ENCODE measurements around the gene UNC79.

UNC79 gene

DNA sequence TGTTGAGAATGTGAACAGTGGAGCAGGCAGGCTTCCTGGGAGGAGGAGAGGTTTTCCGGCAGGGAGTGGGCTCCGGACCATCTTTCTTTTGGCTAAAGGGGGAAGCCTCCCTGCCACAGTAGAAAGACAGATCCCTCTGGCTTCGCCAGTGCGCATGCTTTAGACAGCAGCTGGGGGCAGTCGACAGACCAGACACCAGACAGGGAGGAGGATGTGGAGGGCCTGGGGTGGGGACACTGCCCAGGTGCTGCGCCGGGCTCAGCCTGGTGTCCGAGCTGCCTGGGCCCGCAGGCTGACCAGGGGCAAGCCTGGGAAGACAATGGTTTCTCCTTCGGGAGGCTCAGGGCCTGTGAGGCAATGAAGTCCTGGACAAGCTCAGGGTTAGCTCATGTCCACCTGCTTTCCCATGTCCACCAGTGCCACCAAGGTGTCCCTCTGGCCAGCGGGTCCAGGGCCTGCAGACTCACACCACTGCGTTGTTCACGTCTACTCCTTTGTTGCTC lies 290.3 kb downstream of the UNC79 start:
- DNase-seq (ENCODE audit: extremely low read depth in 1 of 2, low read depth in 1 of 2): no peak

DNA sequence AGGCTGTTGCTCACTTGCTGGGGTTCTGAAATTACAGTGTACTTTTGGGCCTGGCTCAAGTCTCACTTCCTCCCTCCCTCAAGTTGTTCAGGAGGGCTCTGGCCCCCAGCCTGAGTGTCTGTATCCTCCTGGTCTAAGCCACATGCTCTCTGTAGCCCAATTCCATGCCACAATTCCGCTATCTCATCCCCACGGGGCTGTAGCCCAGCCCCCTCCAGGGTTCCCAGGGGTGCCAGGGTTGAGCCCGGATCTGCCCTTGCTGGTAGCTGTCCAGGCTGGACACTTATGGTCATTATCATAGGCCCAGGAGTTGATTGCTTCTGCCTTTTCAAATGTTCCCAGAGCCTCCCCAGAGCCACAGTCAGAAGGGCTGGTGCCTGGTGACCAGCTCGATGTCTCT lies 292.3 kb downstream of the UNC79 start:
- DNase-seq (ENCODE audit: extremely low read depth in 1 of 2, low read depth in 1 of 2): no peak

DNA sequence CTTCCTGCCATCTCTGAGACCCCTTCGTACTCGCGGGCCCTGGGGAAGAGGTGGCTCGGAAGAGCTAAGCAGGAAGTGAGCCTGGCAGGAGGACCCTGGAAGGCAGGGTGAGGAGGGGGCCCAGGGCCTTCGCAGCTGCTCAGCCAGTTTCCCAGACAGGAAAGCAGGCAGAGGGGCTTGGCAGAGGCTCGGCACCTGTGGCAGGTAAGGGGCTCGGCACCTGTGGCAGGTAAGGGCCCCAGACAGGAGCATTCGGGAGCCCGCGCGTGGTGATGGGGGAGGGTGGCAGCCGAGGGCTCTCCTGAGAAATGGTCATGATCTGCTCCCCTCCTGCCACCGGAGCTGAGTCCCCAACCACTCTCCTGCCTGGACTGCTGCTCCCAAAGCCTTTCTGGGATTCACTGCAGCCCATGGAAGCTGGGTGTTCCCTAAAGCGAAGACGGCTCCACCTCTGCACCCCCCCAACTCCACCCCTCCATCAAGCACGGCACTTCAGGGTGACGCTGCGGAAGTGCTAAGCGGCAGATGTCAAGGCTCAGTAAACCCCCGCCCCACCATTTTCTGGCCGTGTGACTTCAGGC lies 294.4 kb downstream of the UNC79 start:
- DNase-seq (ENCODE audit: extremely low read depth in 1 of 2, low read depth in 1 of 2): no peak

DNA sequence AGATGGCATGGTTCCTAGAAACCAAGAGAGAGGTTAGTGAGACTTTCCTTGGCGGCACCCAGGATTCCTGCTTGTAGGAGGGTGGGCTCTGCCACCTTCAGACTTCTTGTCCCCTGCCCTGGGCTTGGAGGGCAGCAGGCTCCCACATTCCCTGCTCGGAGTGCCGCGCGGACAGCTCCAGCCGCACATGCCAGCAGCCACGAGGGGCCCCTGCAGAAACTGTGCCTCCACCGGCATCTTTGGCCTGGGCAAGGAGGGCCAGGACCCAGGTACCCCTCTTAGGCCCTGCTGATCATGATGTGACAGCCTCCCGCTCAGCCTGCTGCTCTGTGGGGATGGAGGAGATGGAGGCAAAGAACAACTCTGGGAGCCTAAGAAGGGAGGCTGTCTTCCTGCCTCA lies 295.3 kb downstream of the UNC79 start:
- DNase-seq (ENCODE audit: extremely low read depth in 1 of 2, low read depth in 1 of 2): no peak

DNA sequence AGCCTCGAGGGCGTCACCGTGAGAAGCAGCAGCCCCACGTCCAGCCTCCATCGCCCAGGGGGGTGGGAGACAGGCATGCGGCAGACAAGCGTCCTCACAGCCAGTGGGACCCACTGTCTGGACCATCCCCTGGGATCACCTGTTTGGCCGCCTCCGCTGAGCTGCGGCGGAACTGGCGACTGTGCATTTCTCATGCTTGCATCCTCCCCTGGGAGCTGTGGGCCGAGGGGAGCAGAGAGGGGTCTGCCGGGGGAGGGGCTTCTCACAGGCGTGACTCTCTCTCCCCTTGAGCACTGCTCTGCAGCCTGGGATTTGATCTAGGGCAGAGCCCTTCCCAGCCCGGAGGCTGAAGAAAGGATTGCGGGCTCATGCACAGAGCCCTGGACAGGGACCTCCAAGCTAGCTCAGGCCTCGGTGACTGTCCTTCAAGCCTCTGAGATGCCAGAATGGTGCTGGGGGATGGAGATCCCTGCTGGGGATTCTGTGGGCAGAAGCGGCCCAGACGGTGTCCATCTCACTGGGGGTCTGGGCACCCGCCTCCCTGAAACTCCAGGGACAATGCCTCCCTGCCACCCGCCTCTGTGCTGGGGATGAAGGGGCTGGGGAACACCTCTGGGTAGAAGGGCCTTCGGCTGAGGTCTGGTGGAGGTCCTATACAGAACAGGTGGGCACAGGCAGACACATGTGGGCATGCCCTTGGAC lies 296.5 kb downstream of the UNC79 start:
- no peak for DNase-seq (ENCODE audit: extremely low read depth in 1 of 2, low read depth in 1 of 2)

DNA sequence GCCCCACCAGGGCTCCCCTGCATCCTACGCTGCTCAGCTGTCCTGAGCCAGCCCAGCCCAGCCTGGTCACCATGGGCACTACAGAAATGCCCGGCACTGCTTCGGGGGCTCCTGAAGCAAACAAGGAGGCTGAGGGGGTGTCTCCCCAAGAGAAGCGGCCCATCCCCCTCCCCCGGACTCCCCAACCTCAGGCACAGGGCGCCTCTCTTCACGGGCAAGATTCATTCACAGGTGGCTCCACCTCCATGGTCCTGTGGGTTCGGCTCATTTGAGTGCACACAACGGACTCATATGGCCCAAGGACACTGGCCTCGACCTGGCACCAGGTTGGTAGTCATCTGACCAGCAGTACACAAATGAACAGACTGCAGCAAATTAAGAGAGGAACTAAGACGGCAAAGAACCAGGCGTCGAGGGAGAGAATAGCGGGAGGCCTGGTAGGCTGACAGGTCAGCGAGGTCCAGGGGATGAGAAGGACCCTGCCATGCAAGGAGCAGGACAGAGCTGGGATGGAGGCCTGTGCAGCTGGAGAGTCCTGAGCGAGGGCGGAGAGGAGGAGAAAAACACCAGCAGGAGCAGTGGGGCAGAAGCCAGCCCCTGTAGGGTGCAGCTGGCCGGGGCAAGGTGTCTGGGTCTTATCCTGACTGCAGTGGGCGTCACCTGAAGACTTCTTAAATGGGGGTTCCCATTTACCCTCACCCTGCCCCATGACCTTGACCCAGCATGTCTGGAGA lies 297.3 kb downstream of the UNC79 start:
- no peak for DNase-seq (ENCODE audit: extremely low read depth in 1 of 2, low read depth in 1 of 2)

DNA sequence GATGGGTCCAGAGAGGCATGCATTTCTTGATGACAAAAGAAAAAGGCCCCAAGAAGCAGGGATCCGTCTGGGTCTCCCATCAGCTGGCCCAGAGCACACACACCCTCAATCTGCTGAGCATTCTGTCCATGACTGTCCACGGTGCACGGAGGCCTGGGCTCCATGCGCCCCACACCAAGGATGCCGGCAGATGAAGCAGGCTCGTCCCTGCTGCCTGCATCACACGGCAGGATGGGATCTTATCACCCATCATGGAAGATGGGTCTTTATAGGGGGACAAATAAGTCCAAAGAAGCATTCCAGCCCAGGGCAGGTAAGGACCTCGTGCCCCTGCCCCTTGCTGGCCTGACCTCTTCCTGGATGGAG lies 297.9 kb downstream of the UNC79 start:
- no peak for DNase-seq (ENCODE audit: extremely low read depth in 1 of 2, low read depth in 1 of 2)

DNA sequence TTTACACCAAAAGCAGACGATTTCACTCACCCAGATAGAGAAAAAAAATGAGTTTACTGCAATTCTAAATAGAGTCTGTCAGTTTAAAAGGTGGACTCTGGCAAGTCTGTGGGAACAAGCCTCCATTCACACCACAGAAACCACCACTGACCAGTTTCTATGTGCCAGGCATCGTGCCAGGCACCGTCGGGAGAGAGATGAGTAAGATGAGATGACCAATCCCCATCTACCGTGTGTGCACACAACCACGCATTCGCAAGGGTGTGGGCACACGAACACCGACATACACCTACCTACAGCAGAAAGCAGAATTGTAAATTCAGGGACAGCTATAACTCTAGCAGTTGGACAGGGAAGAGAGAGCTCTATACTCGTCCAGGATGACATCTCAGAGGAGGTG lies 299.3 kb downstream of the UNC79 start:
- DNase-seq (ENCODE audit: extremely low read depth in 1 of 2, low read depth in 1 of 2): no peak

DNA sequence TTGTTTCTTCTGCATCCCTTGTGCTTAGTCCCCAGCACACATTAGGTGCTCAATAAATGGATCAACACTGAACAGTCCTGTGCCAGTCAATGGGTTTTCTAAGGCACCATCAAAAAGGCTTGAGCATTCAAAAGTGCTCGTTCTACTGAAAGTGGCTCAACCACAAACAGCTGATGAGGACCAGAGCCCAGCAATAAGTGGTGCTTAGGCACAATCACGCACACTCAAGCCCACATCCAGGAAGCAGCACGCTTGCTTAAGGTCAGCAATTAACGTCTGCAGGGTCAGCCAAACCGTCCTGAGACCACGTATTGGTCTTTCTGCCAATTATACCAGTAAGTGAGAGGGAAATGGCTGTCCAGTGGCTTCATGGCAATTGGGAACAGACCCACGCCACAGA lies 301.0 kb downstream of the UNC79 start:
- DNase-seq (ENCODE audit: extremely low read depth in 1 of 2, low read depth in 1 of 2): no peak

DNA sequence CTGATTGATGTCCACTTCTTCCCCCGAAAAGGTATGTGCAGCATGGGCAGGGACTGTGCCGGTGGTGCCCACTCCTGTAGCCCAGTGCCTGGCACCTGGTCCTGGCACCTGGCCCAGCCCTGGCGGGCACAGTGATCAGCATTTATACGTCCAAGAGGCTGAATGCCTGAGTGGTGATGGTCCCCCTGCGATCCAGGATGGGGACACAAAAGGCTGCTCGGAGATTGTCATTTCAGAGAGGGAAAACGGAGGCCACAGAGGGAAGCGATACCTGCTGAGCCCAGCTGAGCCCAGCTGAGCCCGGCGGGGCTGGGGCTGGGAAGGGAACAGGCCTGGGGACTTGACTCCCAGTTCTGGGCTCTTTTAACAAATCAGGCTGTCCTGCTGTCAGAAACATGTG lies 301.8 kb downstream of the UNC79 start:
- DNase-seq (ENCODE audit: extremely low read depth in 1 of 2, low read depth in 1 of 2): no peak

DNA sequence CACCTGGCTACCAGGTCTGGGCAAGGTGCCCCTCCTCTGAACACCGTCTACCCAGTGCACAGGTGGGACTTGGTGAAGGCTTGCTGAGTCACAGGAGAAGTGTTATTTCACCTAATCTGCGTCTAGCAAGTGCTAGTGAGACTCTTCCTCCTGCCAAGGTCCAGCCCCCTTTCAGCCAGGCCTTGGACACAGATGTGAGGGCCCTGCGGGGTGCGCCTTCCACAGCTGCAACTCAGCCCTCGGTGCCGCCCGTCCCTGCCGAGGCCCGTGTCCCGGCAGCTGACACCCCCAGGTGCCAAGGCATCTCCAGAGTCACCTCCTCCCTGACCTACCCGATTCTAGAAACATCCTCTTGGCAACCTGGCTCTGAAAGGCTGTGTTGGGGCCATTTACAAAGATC lies 302.5 kb downstream of the UNC79 start:
- no peak for DNase-seq (ENCODE audit: extremely low read depth in 1 of 2, low read depth in 1 of 2)

DNA sequence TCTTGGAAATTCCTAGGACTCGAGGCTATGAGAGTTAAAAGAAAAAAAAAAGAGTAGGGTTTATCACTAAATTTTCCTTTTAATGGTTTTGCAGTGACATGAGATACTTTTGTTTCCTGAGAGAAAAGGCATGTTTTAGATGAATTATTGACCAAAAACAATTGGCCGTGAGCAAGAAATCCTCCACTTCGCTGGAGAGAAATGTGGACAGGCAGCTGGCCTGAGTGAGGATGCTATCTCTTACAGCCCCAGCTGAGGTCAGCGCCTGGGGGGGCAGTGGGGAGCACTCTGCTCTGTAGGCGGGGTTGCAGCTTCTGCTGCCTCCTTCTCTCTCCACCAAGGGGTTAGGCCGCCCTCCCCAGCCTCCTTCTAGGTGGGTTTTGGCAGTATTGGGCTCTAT lies 302.9 kb downstream of the UNC79 start:
- DNase-seq (ENCODE audit: extremely low read depth in 1 of 2, low read depth in 1 of 2): no peak

DNA sequence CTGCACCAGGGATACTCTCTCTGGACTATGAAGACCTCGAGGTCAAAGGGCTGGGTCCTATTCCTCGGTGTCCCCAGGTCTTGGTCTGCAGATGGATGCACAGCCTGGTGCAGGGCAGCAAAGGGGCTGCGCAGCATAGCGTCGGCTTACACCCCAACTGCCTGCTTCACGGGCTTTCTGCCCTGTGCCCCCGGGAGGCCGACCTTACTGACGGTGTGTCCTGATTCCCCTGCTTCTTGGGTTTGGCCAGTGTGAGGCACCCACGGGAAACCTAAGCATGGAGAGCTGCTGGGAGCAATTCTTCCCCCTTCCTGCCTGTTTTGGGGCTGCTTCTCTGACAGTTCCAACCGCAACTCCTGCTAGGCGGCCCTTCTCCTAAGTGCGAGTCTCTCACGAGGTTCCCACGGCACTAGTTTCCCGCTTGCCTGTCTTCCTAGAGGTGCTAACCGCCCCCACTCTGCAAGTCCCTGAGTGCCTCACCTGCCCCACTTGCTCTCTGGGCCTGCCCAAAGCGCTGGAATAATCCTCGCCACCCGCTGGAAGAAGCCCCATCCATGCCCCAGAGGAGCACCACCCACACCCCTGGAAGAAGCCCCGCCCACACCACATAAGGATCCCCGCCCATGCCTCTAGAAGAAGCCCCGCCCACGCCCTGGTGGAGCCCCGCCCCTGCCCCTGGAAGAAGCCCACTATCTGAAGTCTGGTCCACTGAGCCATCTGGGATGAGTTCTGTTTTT lies 303.5 kb downstream of the UNC79 start:
- DNase-seq (ENCODE audit: extremely low read depth in 1 of 2, low read depth in 1 of 2): no peak

DNA sequence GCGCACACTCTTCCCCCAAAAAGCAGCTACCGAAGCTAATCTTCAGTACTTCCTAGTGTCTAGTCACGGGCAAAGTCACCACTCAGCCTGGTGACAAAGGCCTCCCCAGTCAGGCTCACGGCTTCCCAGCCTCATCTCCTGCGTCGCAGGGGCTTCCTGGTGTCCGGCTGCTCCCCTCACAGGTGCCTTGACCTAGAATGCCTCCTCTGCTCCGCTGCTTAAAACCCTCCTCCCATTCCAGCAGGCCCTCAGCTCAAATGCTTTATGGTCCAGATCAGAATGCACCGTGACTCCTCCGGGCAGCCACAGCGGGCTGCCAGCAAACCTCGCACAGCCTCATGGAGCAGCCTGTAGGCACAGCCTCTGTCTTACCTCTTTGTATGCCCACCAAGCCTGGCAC lies 304.5 kb downstream of the UNC79 start:
- no peak for DNase-seq (ENCODE audit: extremely low read depth in 1 of 2, low read depth in 1 of 2)

DNA sequence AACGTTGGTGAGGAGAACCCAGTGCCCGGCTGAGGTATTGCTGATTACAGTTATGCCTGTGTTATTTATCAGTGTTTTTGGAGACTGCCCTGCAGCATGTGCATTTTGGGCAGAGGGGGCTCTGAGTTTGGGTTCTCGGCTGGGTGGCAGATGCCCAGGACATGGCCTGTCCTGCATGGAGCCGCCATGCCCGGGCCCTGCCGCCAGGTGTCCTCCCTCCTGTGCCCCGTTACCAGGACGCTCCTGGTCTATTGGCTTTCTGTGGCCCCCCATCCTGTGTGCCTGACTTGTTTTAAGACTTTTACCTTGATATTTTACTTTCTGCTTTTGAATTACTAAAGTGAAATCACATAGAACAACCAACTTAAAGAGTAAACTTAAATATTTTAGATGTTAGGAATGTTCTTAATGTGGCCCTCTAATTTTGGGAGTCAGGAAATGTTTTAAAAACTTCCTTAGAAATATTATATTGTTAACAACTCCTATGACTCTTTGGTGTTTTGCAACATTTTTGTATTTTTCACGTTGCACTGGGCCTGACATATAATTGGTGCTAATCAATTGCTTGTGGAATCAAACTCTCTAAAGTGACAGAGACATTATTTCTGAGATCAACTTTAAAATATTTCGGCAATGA lies 305.8 kb downstream of the UNC79 start:
- no peak for DNase-seq (ENCODE audit: extremely low read depth in 1 of 2, low read depth in 1 of 2)

DNA sequence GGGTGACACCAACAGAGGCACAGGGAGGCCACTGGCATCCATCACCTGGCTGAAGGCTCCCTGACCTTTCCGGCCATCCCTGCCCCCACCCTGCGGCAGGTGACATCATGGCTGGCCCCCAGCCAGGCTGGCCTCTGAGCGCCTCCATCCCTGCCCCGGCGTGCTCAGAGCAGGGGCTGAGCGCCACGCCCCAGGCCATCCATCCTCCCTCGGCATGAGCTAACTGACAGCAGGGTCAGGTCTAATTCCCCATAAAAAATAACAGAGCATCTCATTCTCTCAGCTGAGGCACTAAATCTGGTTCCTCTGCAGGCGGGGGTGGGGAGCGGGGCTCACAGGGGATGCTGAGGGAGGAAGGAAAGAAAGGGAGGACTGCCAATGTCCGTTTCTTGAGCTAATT lies 306.9 kb downstream of the UNC79 start:
- DNase-seq (ENCODE audit: extremely low read depth in 1 of 2, low read depth in 1 of 2): no peak

DNA sequence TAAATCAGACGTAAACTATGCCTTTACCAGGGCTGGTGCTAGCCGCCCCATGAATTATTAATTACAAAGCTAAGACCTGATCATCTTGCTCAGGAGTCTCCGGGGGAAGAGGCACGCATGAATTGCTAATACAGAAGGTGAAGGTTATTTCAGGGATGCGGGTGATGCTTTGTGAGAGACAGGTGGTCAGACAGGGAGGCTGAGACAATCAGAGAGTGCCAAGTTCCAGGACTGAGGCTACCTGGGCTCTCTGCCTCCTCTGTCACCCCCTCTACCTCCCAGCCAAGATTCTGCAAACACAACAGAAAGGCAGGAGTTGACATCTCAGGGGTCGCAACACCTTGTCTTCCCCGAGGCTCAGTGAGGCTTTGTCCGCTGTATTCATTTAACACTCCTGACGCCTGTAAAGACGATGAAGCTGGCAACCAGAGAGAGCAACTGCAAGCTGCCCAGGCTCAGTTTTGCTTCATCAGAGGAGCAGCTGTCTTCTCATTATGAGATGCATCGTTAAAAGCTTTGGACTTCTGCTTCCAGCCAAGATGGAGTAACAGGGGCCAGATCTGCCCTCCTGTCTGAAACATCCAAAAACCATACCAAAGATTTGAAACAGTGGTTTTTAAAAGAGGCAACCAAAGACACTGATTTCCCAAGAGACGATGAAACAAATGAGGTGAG lies 311.0 kb downstream of the UNC79 start:
- DNase-seq (ENCODE audit: extremely low read depth in 1 of 2, low read depth in 1 of 2): no peak

DNA sequence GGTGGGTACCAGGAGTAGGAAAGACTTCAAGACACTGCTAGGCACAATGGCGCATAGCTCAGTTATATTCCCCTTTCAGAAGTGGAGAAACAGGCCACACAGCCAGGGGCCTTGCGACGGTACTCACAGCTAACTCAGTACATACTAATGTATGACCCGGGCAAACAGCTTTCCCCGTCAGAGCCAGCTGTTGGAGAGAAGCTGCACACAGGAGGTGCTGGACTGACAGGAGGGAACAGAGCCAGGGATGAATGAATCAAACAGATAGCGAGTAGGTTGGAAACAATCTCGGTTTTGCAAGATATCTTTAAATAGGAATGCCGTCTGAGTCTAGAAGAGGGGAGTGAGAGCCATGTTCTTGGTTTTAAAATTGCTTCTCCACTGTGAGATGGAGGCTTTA lies 312.0 kb downstream of the UNC79 start:
- DNase-seq (ENCODE audit: extremely low read depth in 1 of 2, low read depth in 1 of 2): no peak

DNA sequence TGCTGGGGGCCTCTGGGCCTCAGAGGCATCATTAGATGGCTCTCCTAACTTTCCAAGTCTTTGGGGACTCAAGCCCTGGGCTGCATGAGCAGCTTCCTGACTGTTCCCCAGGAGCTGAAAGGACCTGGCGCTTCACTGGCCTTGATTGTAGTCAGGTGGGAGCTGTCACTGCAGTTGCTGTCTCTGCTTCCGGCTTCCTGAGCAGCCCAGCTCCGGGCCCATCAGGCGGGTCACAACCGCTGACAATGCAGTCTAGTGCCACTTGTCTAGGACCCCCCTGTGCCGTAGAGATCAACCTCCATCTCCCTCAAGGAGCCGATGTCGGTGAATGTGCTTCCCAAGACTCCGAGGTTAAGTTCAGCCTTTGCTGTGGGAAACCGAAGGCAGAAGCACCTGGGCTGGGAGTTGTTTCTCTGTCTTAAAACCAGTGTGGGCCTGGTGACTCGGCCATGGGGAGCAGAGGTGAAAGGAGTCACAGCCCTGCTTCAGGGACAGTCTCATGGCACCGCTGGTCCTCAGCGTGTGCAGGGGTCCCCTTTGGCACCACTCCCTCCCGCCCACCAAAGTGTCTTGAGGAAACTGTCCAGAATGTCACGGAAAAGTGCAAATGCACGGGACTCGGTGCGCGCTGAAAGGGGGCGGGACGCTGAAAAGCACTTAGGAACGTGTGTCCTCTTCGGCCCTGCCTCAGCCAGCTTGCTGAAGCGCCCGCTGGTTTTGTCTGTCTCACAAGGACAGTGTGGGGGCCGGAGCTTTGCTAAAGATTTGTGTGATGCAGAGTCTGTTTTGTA lies 312.7 kb downstream of the UNC79 start:
- DNase-seq (ENCODE audit: extremely low read depth in 1 of 2, low read depth in 1 of 2): no peak

DNA sequence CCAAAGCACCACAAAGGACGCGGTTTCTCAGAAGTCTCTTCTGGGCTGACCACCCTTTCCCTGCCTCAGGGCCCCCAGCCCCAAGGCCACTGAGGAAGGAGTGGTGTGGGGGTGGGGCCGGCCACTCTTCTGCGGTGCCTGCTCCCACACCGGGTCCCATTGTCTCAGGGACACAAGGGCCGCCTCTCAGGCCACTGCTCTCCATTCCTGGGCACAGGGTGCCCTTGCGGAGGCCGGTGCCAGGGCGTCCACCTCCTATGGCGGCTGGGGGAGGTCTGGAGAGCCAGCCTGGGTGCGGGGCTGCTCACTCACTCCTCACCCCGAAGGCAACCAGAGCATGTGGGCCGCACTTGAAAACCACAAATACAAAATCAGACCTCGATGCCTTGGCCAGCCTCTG lies 313.4 kb downstream of the UNC79 start:
- no peak for DNase-seq (ENCODE audit: extremely low read depth in 1 of 2, low read depth in 1 of 2)
